22Rv1 (cell line): ENCODE measurements around the gene USP17L20.
"Not testable (repeated sequence)": the region's sequence is repeated elsewhere in the genome, so short reads cannot be mapped to it uniquely, and the experiment has no call there.

Experiments used
- H3K27ac ChIP-seq: fragments of 450-650 bp; 2 replicates; pipeline ENCODE4 v1.5.1; 2017

Gene USP17L20, protein sequence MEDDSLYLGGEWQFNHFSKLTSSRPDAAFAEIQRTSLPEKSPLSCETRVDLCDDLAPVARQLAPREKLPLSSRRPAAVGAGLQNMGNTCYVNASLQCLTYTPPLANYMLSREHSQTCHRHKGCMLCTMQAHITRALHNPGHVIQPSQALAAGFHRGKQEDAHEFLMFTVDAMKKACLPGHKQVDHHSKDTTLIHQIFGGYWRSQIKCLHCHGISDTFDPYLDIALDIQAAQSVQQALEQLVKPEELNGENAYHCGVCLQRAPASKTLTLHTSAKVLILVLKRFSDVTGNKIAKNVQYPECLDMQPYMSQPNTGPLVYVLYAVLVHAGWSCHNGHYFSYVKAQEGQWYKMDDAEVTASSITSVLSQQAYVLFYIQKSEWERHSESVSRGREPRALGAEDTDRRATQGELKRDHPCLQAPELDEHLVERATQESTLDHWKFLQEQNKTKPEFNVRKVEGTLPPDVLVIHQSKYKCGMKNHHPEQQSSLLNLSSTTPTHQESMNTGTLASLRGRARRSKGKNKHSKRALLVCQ

DNA sequence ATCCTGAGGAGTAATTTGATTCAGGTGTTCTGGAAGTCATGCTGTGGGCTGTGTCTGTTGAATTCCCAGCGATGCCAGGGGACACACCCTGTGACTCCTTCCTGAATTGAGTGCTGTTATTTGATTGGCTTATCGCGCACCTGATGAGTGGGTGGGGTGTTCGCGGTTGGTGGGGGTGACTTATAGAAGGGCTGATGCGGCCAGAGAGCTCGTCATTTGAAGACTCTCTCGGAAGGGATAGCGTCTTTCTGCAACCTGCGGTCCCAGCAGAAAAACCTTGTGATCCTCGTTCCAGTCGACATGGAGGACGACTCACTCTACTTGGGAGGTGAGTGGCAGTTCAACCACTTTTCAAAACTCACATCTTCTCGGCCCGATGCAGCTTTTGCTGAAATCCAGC lies at the start of gene USP17L20:
Gene USP17L20, plus strand, starts transcription at position 301 of the 400 bp plus-strand sequence. Its CDS starts 0 bp downstream, at position 301.
- H3K27ac ChIP-seq = not testable (repeated sequence)

DNA sequence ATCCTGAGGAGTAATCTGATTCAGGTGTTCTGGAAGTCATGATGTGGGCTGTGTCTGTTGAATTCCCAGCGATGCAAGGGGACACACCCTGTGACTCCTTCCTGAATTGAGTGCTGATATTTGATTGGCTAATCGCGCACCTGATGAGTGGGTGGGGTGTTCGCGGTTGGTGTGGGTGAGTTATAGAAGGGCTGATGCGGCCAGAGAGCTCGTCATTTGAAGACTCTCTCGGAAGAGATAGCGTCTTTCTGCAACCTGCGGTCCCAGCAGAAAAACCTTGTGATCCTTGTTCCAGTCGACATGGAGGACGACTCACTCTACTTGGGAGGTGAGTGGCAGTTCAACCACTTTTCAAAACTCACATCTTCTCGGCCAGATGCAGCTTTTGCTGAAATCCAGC lies 47.6 kb upstream of the USP17L20 start, which contains the start of gene USP17L10:
Gene USP17L10, plus strand, starts transcription at position 301 of the 400 bp plus-strand sequence. Its CDS starts 0 bp downstream, at position 301.
- H3K27ac ChIP-seq = not testable (repeated sequence)

DNA sequence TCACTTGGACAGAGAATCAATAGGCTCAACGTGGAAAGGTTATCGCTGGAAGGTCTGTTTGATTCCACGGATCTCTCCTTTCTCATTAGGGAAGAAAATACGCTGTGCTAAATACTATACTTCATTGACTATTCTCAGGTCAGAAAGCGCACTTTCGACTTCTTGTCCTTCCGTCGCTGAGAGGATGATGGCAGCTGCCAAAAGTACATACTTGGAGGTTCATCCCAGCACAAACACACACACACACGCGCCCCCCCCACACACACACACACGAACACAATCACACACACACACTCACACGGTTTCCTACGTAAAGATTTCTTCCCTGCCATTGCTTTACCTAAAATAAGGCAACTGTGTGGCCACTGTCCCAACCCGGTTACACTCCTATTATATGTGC lies 43.2 kb upstream of the USP17L20 start:
- H3K27ac ChIP-seq = not testable (repeated sequence)

DNA sequence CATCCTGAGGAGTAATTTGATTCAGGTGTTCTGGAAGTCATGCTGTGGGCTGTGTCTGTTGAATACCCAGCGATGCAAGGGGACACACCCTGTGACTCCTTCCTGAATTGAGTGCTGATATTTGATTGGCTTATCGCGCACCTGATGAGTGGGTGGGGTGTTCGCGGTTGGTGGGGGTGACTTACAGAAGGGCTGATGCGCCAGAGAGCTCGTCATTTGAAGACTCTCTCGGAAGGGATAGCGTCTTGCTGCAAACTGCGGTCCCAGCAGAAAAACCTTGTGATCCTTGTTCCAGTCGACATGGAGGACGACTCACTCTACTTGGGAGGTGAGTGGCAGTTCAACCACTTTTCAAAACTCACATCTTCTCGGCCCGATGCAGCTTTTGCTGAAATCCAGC lies 42.8 kb upstream of the USP17L20 start, which contains the start of gene USP17L11:
Gene USP17L11, plus strand, starts transcription at position 301 of the 400 bp plus-strand sequence. Its CDS starts 0 bp downstream, at position 301.
- H3K27ac ChIP-seq = not testable (repeated sequence)

DNA sequence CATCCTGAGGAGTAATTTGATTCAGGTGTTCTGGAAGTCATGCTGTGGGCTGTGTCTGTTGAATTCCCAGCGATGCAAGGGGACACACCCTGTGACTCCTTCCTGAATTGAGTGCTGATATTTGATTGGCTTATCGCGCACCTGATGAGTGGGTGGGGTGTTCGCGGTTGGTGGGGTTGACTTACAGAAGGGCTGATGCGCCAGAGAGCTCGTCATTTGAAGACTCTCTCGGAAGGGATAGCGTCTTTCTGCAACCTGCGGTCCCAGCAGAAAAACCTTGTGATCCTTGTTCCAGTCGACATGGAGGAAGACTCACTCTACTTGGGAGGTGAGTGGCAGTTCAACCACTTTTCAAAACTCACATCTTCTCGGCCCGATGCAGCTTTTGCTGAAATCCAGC lies 38.1 kb upstream of the USP17L20 start, which contains the start of gene USP17L12:
Gene USP17L12, plus strand, starts transcription at position 301 of the 400 bp plus-strand sequence. Its CDS starts 0 bp downstream, at position 301.
- H3K27ac ChIP-seq = not testable (repeated sequence)

DNA sequence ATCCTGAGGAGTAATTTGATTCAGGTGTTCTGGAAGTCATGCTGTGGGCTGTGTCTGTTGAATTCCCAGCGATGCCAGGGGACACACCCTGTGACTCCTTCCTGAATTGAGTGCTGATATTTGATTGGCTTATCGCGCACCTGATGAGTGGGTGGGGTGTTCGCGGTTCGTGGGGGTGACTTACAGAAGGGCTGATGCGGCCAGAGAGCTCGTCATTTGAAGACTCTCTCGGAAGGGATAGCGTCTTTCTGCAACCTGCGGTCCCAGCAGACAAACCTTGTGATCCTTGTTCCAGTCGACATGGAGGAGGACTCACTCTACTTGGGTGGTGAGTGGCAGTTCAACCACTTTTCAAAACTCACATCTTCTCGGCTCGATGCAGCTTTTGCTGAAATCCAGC lies 33.3 kb upstream of the USP17L20 start, which contains the start of gene USP17L13:
Gene USP17L13, plus strand, starts transcription at position 301 of the 400 bp plus-strand sequence. Its CDS starts 0 bp downstream, at position 301.
- H3K27ac ChIP-seq = not testable (repeated sequence)

DNA sequence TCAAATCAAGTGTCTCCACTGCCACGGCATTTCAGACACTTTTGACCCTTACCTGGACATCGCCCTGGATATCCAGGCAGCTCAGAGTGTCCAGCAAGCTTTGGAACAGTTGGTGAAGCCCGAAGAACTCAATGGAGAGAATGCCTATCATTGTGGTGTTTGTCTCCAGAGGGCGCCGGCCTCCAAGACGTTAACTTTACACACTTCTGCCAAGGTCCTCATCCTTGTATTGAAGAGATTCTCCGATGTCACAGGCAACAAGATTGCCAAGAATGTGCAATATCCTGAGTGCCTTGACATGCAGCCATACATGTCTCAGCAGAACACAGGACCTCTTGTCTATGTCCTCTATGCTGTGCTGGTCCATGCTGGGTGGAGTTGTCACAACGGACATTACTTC lies 27.7 kb upstream of the USP17L20 start:
- not testable (repeated sequence) for H3K27ac ChIP-seq

DNA sequence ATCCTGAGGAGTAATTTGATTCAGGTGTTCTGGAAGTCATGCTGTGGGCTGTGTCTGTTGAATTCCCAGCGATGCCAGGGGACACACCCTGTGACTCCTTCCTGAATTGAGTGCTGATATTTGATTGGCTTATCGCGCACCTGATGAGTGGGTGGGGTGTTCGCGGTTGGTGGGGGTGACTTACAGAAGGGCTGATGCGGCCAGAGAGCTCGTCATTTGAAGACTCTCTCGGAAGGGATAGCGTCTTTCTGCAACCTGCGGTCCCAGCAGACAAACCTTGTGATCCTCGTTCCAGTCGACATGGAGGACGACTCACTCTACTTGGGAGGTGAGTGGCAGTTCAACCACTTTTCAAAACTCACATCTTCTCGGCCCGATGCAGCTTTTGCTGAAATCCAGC lies 23.8 kb upstream of the USP17L20 start, which contains the start of gene USP17L15:
Gene USP17L15, plus strand, starts transcription at position 301 of the 400 bp plus-strand sequence. Its CDS starts 0 bp downstream, at position 301.
- not testable (repeated sequence) for H3K27ac ChIP-seq

DNA sequence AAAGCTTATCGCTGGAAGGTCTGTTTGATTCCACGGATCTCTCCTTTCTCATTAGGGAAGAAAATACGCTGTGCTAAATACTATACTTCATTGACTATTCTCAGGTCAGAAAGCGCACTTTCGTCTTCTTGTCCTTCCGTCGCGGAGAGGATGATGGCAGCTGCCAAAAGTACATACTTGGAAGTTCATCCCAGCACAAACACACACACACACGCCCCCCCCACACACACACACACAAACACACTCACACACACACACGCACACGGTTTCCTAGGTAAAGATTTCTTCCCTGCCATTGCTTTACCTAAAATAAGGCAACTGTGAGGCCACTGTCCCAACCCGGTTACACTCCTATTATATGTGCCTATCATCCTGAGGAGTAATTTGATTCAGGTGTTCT lies 19.5 kb upstream of the USP17L20 start:
- H3K27ac ChIP-seq = not testable (repeated sequence)

DNA sequence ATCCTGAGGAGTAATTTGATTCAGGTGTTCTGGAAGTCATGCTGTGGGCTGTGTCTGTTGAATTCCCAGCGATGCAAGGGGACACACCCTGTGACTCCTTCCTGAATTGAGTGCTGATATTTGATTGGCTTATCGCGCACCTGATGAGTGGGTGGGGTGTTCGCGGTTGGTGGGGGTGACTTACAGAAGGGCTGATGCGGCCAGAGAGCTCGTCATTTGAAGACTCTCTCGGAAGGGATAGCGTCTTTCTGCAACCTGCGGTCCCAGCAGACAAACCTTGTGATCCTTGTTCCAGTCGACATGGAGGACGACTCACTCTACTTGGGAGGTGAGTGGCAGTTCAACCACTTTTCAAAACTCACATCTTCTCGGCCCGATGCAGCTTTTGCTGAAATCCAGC lies 14.3 kb upstream of the USP17L20 start, which contains the start of gene USP17L17:
Gene USP17L17, plus strand, starts transcription at position 301 of the 400 bp plus-strand sequence. Its CDS starts 0 bp downstream, at position 301.
- H3K27ac ChIP-seq = not testable (repeated sequence)

DNA sequence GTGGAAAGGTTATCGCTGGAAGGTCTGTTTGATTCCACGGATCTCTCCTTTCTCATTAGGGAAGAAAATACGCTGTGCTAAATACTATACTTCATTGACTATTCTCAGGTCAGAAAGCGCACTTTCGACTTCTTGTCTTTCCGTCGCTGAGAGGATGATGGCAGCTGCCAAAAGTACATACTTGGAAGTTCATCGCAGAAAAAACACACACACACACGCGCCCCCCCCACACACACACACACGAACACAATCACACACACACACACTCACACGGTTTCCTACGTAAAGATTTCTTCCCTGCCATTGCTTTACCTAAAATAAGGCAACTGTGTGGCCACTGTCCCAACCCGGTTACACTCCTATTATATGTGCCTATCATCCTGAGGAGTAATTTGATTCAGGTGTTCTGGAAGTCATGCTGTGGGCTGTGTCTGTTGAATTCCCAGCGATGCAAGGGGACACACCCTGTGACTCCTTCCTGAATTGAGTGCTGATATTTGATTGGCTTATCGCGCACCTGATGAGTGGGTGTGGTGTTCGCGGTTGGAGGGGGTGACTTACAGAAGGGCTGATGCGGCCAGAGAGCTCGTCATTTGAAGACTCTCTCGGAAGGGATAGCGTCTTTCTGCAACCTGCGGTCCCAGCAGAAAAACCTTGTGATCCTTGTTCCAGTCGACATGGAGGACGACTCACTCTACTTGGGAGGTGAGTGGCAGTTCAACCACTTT lies 9.8 kb upstream of the USP17L20 start, which contains the start of gene USP17L18:
Gene USP17L18, plus strand, starts transcription at position 678 of the 728 bp plus-strand sequence. Its CDS starts 0 bp downstream, at position 678.
- not testable (repeated sequence) for H3K27ac ChIP-seq

DNA sequence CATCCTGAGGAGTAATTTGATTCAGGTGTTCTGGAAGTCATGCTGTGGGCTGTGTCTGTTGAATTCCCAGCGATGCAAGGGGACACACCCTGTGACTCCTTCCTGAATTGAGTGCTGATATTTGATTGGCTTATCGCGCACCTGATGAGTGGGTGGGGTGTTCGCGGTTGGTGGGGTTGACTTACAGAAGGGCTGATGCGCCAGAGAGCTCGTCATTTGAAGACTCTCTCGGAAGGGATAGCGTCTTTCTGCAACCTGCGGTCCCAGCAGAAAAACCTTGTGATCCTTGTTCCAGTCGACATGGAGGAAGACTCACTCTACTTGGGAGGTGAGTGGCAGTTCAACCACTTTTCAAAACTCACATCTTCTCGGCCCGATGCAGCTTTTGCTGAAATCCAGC lies 4.8 kb upstream of the USP17L20 start, which contains the start of gene USP17L19:
Gene USP17L19, plus strand, starts transcription at position 301 of the 400 bp plus-strand sequence. Its CDS starts 0 bp downstream, at position 301.
- H3K27ac ChIP-seq = not testable (repeated sequence)

DNA sequence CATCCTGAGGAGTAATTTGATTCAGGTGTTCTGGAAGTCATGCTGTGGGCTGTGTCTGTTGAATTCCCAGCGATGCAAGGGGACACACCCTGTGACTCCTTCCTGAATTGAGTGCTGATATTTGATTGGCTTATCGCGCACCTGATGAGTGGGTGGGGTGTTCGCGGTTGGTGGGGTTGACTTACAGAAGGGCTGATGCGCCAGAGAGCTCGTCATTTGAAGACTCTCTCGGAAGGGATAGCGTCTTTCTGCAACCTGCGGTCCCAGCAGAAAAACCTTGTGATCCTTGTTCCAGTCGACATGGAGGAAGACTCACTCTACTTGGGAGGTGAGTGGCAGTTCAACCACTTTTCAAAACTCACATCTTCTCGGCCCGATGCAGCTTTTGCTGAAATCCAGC lies 4.6 kb downstream of the USP17L20 start, which contains the start of gene USP17L21:
Gene USP17L21, plus strand, starts transcription at position 301 of the 400 bp plus-strand sequence. Its CDS starts 0 bp downstream, at position 301.
- not testable (repeated sequence) for H3K27ac ChIP-seq

DNA sequence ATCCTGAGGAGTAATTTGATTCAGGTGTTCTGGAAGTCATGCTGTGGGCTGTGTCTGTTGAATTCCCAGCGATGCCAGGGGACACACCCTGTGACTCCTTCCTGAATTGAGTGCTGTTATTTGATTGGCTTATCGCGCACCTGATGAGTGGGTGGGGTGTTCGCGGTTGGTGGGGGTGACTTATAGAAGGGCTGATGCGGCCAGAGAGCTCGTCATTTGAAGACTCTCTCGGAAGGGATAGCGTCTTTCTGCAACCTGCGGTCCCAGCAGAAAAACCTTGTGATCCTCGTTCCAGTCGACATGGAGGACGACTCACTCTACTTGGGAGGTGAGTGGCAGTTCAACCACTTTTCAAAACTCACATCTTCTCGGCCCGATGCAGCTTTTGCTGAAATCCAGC lies 9.4 kb downstream of the USP17L20 start, which contains the start of gene USP17L22:
Gene USP17L22, plus strand, starts transcription at position 301 of the 400 bp plus-strand sequence. Its CDS starts 0 bp downstream, at position 301.
- not testable (repeated sequence) for H3K27ac ChIP-seq

DNA sequence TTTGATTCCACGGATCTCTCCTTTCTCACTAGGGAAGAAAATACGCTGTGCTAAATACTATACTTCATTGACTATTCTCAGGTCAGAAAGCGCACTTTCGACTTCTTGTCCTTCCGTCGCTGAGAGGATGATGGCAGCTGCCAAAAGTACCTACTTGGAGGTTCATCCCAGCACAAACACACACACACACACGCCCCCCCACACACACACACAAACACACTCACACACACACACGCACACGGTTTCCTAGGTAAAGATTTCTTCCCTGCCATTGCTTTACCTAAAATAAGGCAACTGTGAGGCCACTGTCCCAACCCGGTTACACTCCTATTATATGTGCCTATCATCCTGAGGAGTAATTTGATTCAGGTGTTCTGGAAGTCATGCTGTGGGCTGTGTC lies 13.8 kb downstream of the USP17L20 start:
- H3K27ac ChIP-seq = not testable (repeated sequence)
